Left lung (tissue), 10 donors: ENCODE results near the gene DLGAP3. TPM values are rescaled to one million over a fixed set of nuclear protein-coding genes. Genes with fewer than 3 reads are reported as not detected.

Experiments used
- ATAC-seq: fragments of 200-7000 bp; cut with Tn5 transposase; one replicate; pipeline ENCODE4 v1.9.1; 2020; ENCODE audit warnings: moderate library complexity
- DNase-seq, 4 donors: peaks; one replicate each; pipeline ENCODE4 v3.0.0-alpha.2; 2013 to 2020
- H3K27ac ChIP-seq, 2 donors: fragments of 200-600 bp; sonication (generic) in 1 of 2; one replicate each; pipeline versions ENCODE4 v1.5.0 to v1.8.0; 2020 to 2021
- H3K27me3 ChIP-seq, 2 donors: fragments of 200-600 bp; sonication (generic) in 1 of 2; one replicate each; pipeline versions ENCODE4 v1.5.0 to v1.8.0; 2020 to 2021
- H3K36me3 ChIP-seq, 2 donors: fragments of 200-600 bp; sonication (generic) in 1 of 2; one replicate each; pipeline versions ENCODE4 v1.5.0 to v1.8.0; 2020 to 2021
- H3K4me1 ChIP-seq, 2 donors: fragments of 200-600 bp; one replicate each; pipeline ENCODE4 v1.8.0; 2021
- H3K4me3 ChIP-seq, 2 donors: fragments of 200-600 bp; sonication (generic) in 1 of 2; one replicate each; pipeline versions ENCODE4 v1.5.0 to v1.8.0; 2020 to 2021; ENCODE audit warnings: mild to moderate bottlenecking in 1 of 2
- H3K9me3 ChIP-seq, 2 donors: fragments of 200-600 bp; sonication (generic) in 1 of 2; one replicate each; pipeline versions ENCODE4 v1.5.0 to v1.8.0; 2020 to 2021
- intact Hi-C, 2 donors: fragments of 100-400 bp; cut with DNase I; formaldehyde crosslinking; loops; one replicate each; pipeline versions ENCODE4 v1.11.2 to v1.14.2; 2022
- polyA plus RNA-seq, 6 donors: library from polyadenylated mRNA; unstranded; fragments of 120-200 nt; gene quantifications; one replicate each; pipeline ENCODE4 v1.2.1, GENCODE V29; 2013; ENCODE audit not compliant: insufficient read length in 6 of 6
- total RNA-seq, 2 donors: library from RNA; stranded (reverse); fragmentation: NEBNext Ultra II Directional; extraction: Animal tissue kit (Norgen Biotek cat#: 25700); gene quantifications; one replicate each; pipeline ENCODE4 v1.2.1, GENCODE V29; 2021
- TF ChIP-seq, protein P1 (sequence below), 2 donors: fragments of 200-600 bp; sonication (generic) in 1 of 2; IDR thresholded peaks; one replicate each; pipeline versions ENCODE4 v1.5.0 to v1.8.0; 2021; ENCODE audit warnings: antibody characterized with exemption in 2 of 2
- donor health status: DM: no; HTN: yes; CAD: no.
- donor health status: DM: no; HTN: no; CAD: no.

DLGAP3 gene
- total and polyA plus RNA-seq, 8 donors, result 0.11 to 0.46 (median 0.13) TPM

DNA sequence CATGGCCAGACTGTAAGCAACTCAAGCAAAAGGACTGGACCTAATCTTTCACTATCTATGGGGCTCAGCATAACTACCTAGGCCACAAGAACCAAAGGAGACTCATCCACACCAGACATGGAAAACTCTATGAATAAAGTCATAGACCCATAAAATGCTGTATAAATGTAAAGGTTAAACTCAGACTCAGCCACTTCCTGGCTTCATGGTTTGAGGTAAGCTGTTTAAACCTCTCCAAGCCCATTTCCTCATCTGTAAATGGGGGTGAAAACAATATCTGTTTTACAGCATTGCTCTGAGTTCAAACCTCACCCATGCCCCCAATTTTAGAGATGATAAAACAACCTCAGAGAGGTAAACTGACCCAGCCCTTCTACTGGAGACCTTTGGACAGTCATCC is 65.9 kb downstream of the DLGAP3 start:
- no peaks in the 10 kb centered on the region for H3K36me3 ChIP-seq
- no peak overlapping the region for H3K4me3 ChIP-seq
- H3K9me3 ChIP-seq, result no peaks in the 10 kb centered on the region
- no peak for DNase-seq
- ATAC-seq, result no peak
- no peak overlapping the region for H3K27ac ChIP-seq
- H3K27me3 ChIP-seq, result no peaks in the 10 kb centered on the region
- intact Hi-C loops, result no loop called here
- TF ChIP-seq, protein P1, sequence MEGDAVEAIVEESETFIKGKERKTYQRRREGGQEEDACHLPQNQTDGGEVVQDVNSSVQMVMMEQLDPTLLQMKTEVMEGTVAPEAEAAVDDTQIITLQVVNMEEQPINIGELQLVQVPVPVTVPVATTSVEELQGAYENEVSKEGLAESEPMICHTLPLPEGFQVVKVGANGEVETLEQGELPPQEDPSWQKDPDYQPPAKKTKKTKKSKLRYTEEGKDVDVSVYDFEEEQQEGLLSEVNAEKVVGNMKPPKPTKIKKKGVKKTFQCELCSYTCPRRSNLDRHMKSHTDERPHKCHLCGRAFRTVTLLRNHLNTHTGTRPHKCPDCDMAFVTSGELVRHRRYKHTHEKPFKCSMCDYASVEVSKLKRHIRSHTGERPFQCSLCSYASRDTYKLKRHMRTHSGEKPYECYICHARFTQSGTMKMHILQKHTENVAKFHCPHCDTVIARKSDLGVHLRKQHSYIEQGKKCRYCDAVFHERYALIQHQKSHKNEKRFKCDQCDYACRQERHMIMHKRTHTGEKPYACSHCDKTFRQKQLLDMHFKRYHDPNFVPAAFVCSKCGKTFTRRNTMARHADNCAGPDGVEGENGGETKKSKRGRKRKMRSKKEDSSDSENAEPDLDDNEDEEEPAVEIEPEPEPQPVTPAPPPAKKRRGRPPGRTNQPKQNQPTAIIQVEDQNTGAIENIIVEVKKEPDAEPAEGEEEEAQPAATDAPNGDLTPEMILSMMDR (IDR thresholded peaks at IDR 0.05), result no peak
- peaks cover 10 to 35% of the 10 kb centered on the region in 2 donors for H3K4me1 ChIP-seq

- no peaks in the 10 kb centered on the region for H3K9me3 ChIP-seq
- DNase-seq, result peak; percentile 86 to 98 (median 94)
- TF ChIP-seq, protein P1 (IDR thresholded peaks at IDR 0.05), result peak; percentile 78 to 79
- H3K27me3 ChIP-seq, result no peaks in the 10 kb centered on the region
- peak; percentile 100 for ATAC-seq
- H3K4me1 ChIP-seq, result peaks cover 10 to 37% of the 10 kb centered on the region in 2 donors
- H3K4me3 ChIP-seq, result peak within 1 kb of the TSS; percentile 90 to 95
- H3K36me3 ChIP-seq, result peaks cover 0 to 16% of the 10 kb centered on the region in 2 donors
- H3K27ac ChIP-seq, result peak within 1 kb of the TSS; percentile 78 to 88
- intact Hi-C loops, result no loop called here
Observed at GRCh38 chr1:34859446-34860200, 69.8 kb downstream of the DLGAP3 start, which contains the start of gene SMIM12. Gene SMIM12, minus strand, starts transcription at chr1:34859749. Its CDS starts 3,772 bp downstream, at chr1:34855977.

GRCh38 chr1:34858901-34859445 is 70.5 kb downstream of the DLGAP3 start:
- intact Hi-C loops, result no loop called here
- Histone ChIP-seq H3K4me3 (peak overlapping the region; percentile 90 to 95), H3K27me3 (no peaks in the 10 kb centered on the region), H3K9me3 (no peaks in the 10 kb centered on the region), H3K4me1 (peaks cover 10 to 37% of the 10 kb centered on the region in 2 donors), H3K36me3 (peaks cover 0 to 23% of the 10 kb centered on the region in 2 donors), H3K27ac (peak overlapping the region; percentile 78 to 88)
- TF ChIP-seq, protein P1 (IDR thresholded peaks at IDR 0.05), result no peak
- peak; percentile 48 for ATAC-seq
- no peak for DNase-seq

- Histone ChIP-seq H3K27ac (no peak overlapping the region), H3K4me3 (no peak overlapping the region), H3K4me1 (peaks cover 10 to 45% of the 10 kb centered on the region in 2 donors), H3K9me3 (no peaks in the 10 kb centered on the region), H3K27me3 (no peaks in the 10 kb centered on the region), H3K36me3 (peaks cover 0 to 35% of the 10 kb centered on the region in 2 donors)
- TF ChIP-seq, protein P1 (IDR thresholded peaks at IDR 0.05), result no peak
- intact Hi-C loops, result no loop called here
- ATAC-seq (no peak), DNase-seq (no peak)
Observed at GRCh38 chr1:34856697-34857096, 72.8 kb downstream of the DLGAP3 start.

DNA sequence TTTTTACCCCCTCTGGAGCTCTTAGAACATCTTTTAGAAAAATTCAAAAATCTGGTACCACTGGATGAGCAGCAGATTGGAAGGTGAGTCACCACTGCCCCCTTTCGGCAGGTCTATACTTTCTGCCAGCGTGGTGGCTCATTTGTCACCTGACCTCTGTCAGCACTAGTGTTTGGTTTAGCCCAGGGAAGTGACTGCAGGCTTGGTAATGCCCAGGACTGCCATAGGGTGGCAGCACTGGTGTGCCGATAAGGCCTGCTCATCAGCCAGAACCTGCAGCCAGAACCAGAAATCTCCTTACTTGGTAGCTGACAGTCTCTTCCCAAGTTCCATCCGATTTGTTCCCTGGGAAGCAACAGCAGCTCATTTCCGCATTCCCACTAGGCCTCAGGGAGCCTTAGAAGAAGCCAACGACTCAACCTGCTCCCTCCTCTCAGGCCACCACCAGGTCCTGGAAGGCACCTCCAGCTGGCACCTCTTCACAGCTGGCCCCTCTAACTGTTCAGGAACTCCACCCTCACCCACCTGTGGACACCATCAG is 76.7 kb downstream of the DLGAP3 start:
- intact Hi-C loops, result loop anchor here (5.0 kb wide), 2 partner anchors 60 to 65 kb away; partner anchors contain the start of gene GJA4 (in 1 of the 2)
- Histone ChIP-seq H3K4me1 (peaks cover 0 to 44% of the 10 kb centered on the region in 2 donors), H3K27me3 (no peaks in the 10 kb centered on the region), H3K9me3 (no peaks in the 10 kb centered on the region), H3K4me3 (no peak overlapping the region), H3K27ac (no peak overlapping the region), H3K36me3 (peaks cover 0 to 58% of the 10 kb centered on the region in 2 donors)
- TF ChIP-seq, protein P1 (IDR thresholded peaks at IDR 0.05), result peak; percentile 91 to 97
- ATAC-seq, result peak; percentile 100
- DNase-seq, result peak; percentile 46 to 87 (median 86)
